GM20431 (cell line): ENCODE data around the gene FN1.
"Not testable (repeated sequence)": the region's sequence is repeated elsewhere in the genome, so short reads cannot be mapped to it uniquely, and the experiment has no call there.

Experiments
- in situ Hi-C: fragments of 300-500 bp; cut with MseI, MboI; formaldehyde crosslinking; loops from one replicate; pipeline ENCODE4 v1.15.0; 2020; ENCODE audit warnings: low sequenced_read_pairs; ENCODE audit not compliant: unreplicated experiment

FN1 gene

DNA sequence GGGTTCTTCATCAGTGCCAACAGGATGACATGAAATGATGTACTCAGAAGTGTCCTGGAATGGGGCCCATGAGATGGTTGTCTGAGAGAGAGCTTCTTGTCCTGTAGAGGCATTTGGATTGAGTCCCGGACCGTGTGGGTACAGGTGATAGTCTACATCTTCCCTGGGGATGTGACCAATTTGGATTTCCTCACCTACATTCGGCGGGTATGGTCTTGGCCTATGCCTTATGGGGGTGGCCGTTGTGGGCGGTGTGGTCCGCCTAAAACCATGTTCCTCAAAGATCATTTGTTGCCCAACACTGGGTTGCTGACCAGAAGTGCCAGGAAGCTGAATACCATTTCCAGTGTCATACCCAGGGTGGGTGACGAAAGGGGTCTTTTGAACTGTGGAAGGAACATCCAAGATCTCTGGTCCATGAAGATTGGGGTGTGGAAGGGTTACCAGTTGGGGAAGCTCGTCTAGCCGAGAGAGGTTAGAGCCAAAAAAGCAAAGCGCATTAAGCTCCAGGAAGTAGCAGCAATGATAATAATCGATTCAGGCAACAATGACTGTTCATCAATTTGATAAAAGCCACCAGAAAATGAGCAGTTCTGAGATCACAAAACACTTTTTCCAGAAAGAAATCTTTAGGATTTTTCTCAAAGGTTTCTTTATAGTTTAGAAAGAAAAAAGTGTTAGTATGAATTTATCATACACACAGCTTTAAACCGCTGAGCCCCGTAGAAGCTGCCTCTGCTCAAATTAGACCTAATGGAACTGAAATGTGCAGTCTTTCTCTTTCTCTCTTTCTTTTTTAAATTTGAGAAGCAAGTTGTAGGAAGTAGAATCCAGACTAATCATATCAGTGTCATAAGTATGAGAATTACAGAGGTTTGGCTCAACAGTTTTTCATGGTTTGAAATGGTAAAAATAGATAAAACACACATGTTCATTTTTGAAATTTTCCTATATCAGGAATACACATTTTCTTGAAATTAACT lies 63.7 kb downstream of the FN1 start:
- in situ Hi-C loops: no loop called here

DNA sequence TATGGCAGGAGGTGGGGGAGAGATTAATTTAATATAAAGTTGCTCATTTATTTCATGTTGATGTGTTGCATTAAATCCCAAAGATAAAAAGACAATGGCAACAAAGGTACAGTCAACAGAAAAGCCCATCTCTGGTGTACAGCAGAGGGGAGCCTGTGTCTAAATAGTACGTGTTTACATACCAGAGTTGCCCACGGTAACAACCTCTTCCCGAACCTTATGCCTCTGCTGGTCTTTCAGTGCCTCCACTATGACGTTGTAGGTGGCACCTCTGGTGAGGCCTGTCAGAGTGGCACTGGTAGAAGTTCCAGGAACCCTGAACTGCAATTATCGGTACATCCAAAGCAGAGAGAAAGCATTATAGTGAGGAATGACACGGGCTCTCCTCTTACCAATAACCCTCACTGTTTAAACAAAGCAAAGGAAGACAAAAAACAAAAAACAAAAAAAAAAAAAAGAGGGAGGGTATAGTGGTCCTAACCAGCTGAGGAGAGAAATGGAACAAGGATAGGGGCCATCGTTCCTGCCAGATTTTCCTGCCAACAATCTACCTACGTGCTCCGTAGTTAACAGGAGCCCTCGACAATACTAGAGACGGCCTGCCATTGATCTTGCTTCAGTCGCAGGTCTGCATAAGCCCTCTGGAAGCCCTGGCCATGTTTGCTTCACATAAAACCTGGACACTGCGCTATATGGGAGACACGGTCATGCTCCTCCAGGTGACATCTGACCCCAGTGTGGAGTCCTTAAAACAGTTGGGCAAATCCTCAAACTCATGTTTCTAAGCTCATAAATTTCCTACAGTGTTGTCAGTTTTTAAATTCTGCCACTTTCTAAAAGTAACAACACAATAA lies 65.5 kb downstream of the FN1 start:
- in situ Hi-C loops: no loop called here

DNA sequence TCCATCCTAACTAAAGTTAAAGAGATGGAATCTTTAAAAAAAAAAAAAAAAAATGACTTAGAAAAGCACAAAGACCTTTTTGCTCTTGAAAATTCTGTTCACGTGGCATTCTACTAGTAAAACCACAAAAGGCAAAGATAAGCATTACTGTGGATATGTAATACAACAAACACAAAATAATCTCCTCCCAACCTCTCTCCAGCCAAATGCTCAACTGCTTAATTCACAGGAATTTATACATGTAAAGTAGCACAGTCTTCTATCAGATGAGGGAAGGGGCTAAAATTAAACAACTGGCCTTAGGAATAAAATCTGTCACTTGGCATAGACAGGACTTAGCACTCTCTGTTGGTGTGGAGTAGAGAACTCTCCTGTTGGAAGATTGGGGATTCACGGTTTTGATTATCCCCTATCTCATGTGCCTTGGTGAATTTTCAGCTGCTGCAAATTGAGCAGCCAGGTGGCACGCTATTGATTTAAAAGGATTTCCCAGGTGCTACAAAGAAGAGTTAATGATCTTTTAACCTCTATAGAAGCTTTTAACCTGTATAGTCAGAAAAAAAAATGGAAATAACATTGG lies 66.6 kb downstream of the FN1 start:
- in situ Hi-C loops: no loop called here

DNA sequence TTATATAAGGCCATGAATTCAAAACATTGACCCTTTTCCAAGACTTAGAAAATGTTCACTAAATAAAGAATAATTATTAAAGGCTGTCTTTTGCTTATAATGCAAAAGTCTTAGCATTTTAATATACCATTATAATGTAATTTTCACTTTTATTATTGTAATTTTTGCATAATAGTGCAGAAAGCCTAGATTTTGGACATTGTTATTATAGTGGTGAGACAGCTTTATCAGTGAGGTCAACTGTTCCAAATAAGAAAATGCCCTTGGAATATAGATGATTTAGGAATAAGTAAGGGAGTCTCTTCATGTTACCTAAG lies 67.4 kb downstream of the FN1 start:
- in situ Hi-C loops: no loop called here

DNA sequence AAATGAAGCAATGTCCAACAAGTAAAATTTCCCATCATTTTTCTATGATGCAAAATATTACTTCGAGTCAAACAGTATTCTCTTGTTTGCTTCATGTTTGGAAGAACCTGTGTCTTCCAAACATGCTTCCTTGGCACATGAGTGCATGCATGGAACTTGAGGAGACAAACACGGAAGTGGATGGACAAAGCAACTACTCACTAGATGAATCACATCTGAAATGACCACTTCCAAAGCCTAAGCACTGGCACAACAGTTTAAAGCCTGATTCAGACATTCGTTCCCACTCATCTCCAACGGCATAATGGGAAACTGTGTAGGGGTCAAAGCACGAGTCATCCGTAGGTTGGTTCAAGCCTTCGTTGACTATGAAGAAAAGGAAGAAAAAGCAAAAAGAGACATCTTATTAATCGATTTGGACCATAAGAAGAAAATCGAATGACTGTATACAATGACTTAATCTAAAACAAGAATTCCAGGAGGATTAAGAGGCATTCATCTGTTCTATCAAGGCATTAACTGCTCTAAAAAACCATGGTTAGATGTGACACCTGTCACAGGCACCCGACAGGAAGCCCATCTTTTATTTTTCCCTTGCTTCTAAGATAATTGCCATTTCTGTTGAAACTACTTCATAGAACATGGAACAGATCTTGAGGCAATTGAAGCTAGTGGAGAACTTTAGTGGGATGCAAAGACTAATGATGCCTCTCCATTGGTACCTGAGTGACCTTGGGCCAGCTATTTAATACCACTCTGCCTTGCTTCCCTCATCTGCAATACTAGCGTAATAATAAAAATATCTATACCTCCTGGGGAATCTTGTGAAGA lies 68.0 kb downstream of the FN1 start:
- in situ Hi-C loops: no loop called here

DNA sequence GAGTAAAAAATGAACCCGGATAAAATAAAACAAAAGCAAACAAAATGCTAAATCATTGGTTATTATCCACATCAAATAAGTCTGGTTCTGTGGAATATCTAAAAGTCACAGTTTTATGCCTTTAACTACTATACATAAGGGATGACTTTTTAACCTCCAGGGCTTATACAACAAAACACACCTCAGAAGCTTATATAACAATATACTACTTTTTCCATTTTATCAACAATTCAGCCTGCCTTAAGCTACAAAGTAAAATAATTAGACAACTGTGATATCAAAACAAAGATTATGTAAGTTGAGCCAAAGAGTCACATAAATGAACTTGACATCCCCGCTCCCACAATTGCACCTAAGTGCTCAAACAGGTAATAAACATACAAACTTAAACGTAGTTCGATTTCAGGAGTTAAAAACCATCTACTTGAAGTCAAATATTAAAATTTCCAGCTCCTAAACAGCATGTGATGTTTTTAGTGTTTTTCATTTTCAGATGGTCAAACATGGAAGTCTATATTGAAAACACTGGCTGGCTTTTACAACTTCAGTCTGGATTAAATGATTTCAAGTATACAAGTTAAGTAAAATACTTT lies 69.3 kb downstream of the FN1 start:
- in situ Hi-C loops: no loop called here

DNA sequence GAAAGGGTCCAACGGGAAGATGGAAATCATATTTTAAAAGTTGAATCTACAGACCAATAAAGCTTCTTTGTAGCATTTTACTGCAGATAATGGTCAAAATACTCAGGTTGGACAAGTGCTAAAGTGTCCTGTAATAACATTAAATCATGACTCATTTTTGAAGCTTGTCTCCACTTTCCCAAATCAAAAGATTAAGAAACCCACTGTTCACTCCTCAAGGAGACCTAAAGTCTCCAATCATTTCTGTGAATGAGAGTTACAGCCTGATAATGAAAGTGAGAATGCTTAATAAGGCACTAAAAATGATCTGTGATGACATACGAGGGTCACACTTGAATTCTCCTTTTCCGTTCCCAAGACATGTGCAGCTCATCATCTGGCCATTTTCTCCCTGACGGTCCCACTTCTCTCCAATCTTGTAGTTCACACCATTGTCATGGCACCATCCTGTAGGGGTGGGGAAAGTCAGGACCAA lies 70.6 kb downstream of the FN1 start:
- in situ Hi-C loops: no loop called here

DNA sequence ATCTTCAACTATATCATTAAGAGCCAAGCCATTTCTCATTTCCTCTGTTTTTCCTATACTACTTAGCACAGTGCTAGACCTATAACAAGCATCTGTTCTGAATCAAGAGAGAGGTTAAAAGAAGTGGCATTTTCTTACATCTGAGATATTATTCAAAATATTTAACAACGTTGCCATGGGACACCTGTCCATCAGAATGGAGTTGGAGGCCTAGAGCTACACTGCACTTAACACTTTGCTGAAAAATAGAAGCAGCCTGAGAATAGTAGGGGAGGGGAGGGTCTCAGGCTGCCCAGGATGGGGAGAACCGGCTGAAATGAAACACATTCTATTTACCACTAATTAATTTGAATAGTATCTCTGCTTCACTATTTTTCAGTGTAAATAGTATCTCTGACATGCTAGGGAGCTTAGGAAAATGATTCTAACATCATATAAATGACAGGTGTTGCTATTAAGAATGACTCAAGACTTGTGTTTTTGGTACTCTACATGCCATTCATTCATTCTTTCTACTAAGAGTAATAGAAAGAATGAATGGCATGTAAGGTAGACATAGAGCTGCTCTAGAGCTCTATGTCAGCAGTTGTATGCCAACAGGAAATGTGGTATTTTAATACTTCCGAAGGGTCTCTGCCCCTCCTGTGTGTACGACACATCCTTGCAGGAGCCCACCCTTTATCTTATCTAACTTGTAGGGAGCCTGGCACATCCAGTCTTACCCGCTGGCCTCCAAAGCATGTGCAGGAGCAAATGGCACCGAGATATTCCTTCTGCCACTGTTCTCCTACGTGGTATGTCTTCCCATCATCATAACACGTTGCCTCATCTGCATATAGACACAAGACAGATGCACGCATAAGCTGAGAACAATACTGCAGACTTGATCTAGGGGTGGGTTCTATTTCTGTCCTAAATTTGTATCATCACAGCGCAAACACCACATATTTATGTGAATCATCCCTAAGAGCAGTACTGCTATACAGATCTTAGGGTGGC lies 71.4 kb downstream of the FN1 start:
- in situ Hi-C loops: no loop called here

DNA sequence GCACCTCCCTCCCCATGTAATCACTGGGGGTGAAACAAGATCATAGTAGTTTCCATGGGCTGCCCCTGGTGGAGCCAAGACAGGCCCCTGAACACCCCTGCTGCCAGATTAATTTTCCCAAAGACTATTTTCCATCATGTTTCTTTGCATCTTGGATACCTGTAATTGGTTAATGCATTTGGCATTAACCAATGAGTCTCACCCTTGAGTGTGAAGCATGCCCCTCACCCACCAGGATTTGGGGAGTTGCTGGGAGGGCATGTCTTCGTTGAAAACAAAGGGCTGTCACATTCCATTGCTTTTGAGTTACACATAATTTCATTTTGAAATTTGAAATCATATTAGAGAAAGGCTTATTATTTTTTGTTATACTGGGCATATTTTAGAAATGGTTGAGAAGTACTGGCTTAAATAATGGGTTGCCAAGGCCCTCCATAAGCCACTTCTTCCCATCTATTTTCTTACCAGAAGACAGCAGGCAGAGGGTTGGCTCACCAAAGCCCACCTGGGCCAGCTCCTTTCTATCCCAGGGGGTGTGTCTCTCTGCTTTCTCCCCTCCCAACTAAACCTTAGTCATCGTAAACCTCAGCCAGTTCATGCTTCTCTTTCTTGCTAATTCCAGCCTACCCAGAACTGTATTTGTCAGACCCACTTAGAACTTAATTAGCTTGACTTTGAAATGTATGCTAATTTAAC lies 72.3 kb downstream of the FN1 start:
- in situ Hi-C loops: no loop called here

DNA sequence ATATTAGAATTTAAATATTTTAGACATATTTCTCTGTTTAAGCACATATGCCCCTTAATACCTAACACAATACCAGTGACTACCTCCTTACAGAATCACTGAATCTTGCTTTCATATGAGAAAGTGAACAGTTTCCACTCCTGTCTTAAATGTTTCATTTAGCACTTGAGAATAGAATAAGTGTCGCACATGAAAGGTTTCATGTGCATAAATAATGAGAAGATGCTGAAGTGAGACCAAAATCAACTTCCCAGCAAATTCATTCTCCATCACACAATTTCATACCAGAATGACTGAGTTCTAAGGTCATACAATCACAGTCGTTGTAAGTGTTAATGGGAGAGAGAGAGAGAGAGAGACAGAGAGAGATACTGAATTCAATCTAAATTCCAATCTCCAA lies 72.8 kb downstream of the FN1 start:
- in situ Hi-C loops: no loop called here

DNA sequence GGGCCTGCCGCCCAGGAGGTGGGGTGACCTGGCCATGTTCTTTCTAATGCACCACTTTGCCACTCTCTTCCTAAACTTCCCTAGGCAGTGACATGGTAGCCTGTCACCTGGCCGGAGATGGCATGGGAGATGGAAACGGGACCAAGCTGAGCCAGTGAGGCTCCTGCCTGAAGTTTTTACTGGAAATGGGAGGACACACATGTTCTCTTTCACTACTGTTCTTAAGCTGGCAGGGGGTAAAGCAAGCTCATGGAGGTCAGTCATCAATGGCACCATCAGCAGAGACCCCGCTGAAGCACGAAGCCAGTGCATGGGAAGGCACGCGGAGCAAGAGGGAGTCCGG lies 73.3 kb downstream of the FN1 start:
- in situ Hi-C loops: no loop called here

DNA sequence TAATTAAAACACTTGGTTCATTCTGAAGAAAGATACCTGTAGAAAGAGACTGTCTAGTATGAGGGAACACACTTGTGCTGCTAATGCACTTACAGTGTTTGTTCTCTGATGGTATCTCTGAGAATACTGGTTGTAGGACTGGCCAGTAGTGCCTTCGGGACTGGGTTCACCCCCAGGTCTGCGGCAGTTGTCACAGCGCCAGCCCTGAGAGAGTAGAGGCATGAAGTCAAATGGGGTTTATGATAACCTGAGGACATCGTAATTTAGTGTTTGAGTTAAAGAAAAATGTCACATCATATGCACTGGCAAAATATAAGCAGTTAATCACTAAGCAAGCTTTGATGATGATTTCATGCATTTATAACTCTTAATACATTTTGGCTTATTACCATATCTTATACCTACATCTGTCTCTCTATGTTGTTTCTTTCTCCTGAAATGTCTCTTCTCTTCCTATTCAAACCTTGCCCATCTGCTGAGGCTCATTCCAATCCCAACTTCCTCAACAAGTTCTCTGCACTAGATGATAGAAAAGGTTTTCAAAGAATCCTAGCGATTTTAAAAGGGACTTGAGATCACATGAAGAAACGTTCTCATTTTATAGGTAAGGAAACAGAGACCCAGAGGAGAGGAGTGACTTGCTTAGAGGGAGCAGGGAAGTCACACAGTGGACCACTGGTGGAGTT lies 73.8 kb downstream of the FN1 start:
- in situ Hi-C loops: no loop called here

DNA sequence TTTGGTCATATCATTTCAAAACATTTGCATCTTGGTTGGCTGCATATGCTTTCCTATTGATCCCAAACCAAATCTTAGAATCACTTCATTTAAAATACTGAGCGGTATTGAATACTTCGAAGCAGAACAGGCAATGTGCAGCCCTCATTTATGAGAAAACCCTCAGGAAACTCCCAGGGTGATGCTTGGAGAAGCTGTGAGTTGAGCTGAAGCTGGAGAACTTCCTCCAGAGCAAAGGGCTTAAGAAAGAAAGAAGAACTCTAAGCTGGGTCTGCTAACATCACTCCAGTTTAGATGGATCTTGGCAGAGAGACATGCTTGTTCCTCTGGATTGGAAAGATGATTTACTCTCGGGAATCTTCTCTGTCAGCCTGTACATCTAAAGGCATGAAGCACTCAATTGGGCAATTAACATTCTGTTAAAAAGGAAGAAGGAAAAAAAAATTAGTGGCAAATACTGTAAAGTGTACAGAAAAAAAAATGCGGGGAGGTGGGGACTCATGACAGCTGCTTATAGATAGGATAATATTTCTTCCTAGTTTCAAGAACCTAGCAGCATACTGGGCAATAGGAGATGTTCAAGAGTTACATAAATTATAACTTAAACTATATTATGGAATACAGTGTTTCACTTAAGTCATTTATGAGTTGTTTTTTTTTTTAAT lies 74.5 kb downstream of the FN1 start:
- in situ Hi-C loops: no loop called here

DNA sequence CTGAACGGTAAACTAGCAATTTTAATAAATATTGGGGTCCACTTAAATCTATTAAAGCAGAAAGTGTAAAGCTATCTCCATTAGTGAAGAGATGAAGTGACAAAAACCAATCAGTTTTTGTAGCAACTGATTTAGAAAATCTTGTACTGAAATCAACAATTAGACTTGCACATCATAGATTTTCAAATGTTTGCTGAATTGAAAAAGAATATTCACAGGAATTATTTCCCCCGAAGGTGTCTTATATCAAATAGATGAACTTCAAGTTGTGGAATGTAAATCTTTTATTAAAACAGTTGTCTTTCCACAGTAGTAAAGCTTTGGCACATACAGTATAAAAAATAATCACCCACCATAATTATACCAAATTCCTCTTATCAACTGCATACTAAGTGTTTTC lies 75.3 kb downstream of the FN1 start:
- in situ Hi-C loops: no loop called here

DNA sequence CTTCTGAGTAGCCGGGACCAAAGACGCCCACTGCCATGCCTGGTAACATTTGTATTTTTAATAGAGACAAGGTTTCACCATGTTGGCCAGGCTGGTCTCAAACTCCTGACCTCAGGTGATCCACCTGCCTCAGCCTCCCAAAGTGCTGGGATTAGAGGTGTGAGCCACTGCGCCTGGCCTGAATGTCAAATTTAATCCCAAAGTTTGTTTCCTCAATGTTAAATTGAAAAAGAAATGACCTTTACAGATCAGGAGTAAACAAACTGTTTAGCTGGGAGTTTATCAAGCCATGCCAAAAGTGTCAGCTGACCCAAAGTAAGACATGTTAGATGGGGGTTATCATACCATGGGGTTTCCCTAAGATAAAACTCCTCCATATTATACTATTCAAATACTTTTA lies 75.8 kb downstream of the FN1 start:
- in situ Hi-C loops: not testable (repeated sequence)

DNA sequence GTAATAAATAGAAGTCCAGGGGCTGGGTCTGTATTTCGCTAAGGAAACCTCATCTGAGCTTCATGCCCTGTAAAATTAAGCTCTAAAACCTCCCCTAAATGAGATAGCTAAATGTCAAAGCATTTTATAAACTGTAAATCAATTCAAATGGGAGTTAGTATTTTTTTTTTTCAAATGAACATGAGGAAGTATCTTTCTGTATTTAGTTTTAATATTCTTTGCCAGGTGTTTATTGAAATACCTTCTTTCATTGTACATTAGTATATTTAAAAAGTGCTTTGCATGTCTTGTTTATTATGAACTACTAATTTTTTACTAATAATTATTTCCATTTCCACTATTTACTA lies 76.3 kb downstream of the FN1 start:
- in situ Hi-C loops: no loop called here
